NCI-H1436 treated with DMSO at 0.1 percent for 48 hours (cell line): Measurements from ENCODE around the gene ZNF689.
A peak's percentile ranks its signal among the peaks of the same experiment; 100 is the strongest.
"Not testable (repeated sequence)": the region's sequence is repeated elsewhere in the genome, so short reads cannot be mapped to it uniquely, and the experiment has no call there.

Experiments used
- DNase-seq: peaks from one replicate; lab custom pipeline; 2025; lab: John Stamatoyannopoulos, UW

Gene ZNF689

DNA sequence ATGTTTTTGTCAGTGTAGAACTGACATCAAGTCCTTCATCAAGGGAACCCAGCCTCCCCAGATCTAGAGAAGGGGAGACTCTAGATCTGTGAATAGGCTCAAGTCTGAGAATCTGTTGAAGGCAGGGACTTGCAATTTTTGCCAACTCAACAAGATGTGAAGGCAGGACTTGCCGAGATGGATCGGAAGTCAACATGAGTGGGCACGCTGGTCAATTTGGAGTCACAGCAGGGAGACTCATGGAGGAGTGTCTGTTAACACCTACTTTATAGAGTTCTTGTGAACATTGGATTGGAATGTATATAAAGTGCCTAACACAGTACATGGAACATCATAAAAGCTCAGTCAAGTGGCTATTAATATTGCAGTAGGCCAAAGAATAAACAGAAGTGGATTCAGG lies 10.0 kb downstream of the ZNF689 start:
- DNase-seq = no peak

DNA sequence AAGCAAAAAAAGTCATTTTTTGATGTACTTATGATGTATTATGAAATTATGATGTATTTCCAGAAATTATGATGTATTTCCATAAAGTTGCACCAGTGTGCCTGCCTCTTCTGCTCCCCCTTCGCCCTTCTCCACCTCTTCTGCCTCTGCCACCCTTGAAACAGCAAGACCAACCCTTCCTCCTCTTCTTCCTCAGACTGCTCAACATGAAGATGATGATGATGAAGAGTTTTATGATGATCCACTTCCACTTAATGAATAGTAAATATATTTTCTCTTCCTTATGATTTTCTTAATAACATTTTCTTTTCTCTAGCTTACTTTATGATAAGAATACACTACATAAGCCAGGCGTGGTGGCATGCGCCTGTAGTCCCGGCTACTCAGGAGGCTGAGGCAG lies 17.3 kb downstream of the ZNF689 start:
- DNase-seq = no peak

DNA sequence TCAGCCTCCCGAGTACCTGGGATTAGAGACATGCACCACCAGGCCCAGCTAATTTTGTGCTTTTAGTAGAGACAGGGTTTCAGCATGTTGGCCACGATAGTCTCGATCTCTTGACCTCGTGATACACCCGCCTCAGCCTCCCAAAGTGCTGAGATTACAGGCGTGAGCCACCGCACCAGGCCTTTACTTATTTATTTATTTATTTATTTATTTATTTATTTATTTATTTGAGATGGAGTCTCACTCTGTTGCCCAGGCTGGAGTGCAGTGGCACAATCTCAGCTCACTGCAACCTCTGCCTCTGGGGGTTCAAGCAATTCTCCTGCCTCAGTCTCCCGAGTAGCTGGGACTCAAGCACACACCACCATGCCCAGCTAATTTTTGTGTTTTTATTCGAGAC lies 19.3 kb downstream of the ZNF689 start:
- DNase-seq = not testable (repeated sequence)

DNA sequence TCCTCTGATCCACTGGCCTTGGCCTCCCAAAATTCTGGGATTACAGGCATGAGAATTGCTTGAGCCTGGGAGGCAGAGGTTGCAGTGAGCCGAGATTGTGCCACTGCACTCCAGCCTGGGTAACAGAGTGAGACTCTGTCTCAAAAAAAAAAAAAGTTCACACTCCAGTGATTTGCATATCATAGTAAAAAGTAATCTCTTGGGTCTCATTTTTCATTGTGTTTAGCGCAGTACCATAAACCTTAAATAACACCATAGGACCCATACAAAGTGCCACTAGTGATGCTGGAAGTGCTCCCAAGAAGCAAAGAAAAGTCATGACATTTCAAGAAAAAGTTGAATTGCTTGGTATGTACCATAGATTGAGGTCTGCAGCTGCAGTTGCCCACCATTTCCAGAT lies 20.6 kb downstream of the ZNF689 start:
- not testable (repeated sequence) for DNase-seq

GRCh38 chr16:30588651-30589050 lies 21.5 kb downstream of the ZNF689 start:
- DNase-seq = no peak

- peak; percentile 97 for DNase-seq
Measured at GRCh38 chr16:30585400-30586191, 24.6 kb downstream of the ZNF689 start, which contains the start of gene ZNF785. Gene ZNF785, minus strand, starts transcription at chr16:30585697. Its CDS starts 86 bp downstream, at chr16:30585611.

DNA sequence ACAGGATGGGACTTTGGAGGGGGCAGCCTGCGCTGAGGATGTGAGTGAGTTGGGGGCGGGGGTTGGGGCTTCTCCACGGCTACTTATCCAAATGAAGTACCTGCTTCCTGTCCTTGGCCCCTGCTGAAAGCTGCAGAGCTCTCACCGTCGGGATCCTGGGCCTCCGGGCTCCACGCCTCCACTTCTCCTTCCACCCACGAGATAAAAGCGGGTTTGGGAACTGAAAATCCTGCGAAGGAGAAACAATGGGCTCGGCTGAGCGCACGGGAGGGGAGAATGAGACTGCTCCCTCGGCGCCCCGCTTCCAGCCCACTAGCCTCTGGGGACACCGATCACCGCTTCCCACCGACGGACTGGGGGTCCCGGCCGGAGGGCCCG lies 25.2 kb downstream of the ZNF689 start:
- no peak for DNase-seq

- no peak for DNase-seq
Measured at GRCh38 chr16:30582611-30583340, 27.4 kb downstream of the ZNF689 start.

- DNase-seq = no peak
Measured at GRCh38 chr16:30581457-30581856, 28.7 kb downstream of the ZNF689 start.

- DNase-seq = no peak
Measured at GRCh38 chr16:30574678-30575077, 35.5 kb downstream of the ZNF689 start.

- peak; percentile 84 for DNase-seq
Measured at GRCh38 chr16:30571445-30572322, 38.5 kb downstream of the ZNF689 start, which contains the start of gene ZNF688. Gene ZNF688, minus strand, starts transcription at chr16:30571714. Its CDS starts 85 bp downstream, at chr16:30571629.

DNA sequence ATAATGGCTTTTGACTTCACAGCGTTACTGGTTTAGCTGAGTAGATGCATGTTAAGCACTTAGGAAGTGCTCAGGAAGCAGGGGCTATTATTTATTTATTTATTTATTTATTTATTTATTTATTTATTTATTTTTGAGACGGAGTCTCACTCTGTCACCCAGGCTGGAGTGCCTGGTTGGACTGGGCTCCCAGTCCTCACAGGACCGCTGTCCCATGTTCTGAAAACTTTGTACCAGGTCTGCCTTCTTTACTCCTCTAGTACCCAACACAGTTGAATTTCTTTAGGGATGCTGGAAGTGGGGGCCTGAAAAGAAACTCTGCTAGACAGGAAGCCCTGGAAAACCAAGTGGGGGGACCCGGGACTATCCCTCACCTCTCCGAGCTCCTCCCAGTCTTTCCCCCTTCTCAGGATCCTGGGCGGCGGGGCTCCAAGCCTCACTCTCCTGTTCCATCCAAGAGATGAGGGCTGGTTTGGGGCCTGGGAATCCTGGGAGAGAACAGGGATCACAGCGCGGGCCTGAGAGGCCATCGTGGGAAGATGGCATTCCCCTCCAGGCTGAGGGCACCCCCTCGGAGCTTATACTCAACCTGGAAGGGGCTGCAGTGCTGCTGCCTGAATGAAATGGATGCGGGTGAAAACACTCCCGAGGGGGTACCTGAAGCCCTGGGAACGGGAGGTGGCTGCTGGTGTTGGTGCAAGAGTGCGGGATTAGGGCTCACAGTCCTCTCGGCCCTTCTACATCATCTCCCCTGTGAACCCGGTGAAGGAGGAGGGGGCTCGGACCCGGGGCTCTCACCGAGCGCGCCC lies 39.3 kb downstream of the ZNF689 start:
- no peak for DNase-seq

DNA sequence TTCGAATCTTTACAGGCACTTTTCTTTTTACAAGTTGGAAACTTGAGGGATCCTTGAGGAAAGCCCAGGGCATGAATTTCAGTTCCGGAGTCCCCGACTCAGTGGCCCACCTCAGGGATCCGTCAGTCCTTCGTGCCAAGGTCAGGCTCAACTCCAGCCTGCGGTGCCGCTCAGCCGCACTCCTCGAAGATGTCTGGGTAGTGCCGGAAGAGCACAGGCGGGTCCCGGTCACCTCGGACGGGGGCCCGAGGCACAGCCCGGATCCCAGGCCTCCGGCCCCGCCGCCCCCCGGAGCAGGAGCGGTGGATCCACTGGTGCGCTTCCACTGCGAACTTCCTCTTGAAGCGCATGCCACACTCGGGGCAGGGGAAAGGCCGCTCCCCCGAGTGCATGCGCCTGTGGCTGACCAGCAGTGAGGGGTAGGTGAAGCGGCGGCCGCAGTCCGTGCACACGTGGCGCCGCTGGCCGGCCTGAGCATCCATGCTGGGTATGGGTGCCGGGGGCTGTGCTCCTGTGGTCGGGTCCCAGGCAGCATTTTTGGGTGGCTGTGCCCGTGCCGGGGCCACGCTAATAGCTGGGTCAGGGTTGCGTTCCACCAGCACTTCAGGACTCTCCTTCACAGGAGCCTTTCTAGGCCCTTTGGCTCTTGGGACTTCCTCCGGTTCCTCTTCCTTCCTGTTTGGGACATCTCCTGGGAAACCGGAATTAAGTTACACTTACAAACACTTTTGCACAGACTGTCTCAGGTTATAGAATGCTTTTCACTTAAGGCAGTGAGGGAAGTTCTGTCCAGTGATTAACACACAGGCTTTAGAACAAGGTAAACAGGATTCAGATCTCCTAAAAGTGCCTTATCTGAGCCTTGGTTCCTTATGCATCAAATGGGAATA lies 40.2 kb downstream of the ZNF689 start:
- no peak for DNase-seq

- DNase-seq = no peak
Measured at GRCh38 chr16:30569281-30569680, 40.9 kb downstream of the ZNF689 start.

GRCh38 chr16:30567991-30568638 lies 42.1 kb downstream of the ZNF689 start:
- peak; percentile 48 for DNase-seq

- DNase-seq = no peak
Measured at GRCh38 chr16:30567160-30567990, 42.8 kb downstream of the ZNF689 start.

DNA sequence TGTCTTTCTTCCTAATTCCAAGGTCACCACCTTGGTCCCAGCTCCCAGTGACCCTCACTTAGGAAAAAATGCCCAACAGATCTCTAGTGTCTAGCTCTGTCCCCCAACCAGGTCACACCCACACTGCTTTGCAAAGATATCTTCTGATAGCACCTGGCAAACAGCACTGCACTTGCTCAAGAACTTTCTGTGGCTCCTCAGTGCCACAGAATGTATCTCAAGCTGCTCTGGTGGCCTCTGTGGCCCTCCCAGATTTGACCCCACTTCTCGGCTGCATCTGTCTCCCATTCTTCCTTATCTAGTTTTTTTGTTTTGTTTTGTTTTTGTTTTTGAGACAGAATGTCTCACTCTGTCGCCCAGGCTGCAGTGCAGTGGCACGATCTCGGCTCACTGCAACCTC lies 43.7 kb downstream of the ZNF689 start:
- DNase-seq = no peak

DNA sequence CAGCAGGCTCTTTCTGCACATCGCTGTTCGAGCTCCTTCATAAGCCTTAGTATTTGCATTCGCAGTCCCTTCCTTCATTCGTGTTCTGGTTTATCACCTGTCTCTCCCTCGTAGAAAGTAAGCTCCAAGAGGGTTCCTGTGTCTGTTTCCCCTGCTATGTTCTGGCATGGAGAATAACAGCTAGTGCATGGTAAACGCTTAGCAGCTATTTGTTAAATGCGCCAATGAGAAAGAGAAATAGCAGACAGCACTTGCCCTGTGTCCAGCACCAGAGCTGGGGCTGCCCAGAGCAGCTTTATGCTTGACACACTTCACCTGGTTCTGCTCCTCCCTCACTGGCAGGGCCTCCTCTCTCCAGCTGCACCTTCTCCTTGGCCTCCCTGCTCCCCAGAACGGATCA lies 44.2 kb downstream of the ZNF689 start:
- DNase-seq = no peak

GRCh38 chr16:30565526-30565925 lies 44.7 kb downstream of the ZNF689 start:
- DNase-seq = no peak
